ENCODE results near the gene ENG.

DNA sequence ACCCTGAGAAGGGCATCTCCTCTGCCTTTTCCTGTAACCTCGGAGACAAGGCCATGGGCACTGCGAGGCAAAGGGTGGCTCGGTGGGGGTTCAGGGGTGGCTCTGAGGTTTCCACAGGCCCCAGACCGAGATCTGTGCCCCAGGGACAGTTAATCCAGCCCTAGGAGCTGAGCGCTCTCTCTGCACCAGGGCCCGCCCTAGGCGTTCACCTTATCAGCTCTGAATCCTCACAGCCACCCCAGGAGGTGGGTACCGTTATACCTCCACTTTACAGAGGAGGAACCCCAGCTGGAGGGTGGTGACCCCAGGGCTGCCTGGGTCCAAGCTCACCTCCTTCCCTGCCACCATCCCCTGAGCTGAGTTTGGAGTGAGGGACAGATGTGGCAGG, 2.3 kb upstream of the ENG start:
- TF ChIP-seq OSR1 (CRISPR knock-in tag; IDR thresholded peaks at IDR 0.05) (no peak), RARB (CRISPR knock-in tag; IDR thresholded peaks at IDR 0.05) (no peak), TOX (CRISPR knock-in tag; IDR thresholded peaks at IDR 0.05; ENCODE audit: borderline replicate concordance) (no peak), POU6F1 (CRISPR knock-in tag; IDR thresholded peaks at IDR 0.05; ENCODE audit: borderline replicate concordance, low read depth) (no peak), ZNF565 (CRISPR knock-in tag; conservative IDR thresholded peaks at IDR 0.05; ENCODE audit: low read depth) (no peak), ZFP3 (CRISPR knock-in tag; IDR thresholded peaks at IDR 0.05) (no peak), ZFP30 (CRISPR knock-in tag; IDR thresholded peaks at IDR 0.05) (no peak)

All from SK-N-SH treated with all-trans-retinoic acid at 6 μM for 48 hours (cell line).